ENCODE data around the gene GTSE1.
A peak's percentile ranks its signal among the peaks of the same experiment; 100 is the strongest.

Gene GTSE1

DNA sequence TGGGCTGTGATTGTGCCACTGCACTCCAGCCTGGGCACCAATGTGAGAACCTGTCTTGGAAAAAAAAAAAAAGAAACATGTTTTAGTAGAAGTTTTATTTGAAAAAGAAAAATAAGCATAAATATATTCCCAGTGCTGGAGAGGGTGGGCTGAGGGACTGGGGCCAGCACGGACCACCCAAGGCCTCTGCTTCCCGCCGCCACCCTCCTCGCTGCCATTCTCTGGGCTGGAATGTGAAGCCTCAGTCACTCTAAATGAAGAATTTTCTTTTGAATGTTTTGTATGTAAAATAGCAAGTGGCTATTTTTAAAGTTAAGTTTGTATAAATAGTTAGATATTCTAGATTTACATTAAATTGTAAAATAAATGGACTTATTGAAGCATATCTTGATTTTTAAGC is 33.8 kb downstream of the GTSE1 start:
- DNase-seq: no peak

DNA sequence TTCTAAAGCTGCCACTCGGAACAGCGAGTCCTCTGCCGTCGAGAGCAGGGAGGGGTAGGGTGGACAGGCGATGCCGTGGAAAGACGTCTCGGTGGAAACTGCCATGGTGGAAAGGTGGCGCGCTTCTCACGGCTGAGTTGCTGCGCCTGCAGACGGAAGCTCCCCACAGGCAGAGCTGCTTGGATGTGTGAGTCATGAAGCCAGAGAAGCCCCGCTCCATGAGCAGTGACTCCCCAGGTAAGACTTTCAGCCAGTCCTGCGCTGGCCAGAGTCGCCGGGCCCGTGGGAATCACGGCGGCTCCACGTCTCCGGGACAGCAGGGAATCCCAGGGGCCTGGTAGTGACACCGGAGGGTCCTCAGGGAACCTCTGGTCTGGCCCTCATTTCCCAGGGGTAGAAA is 34.8 kb downstream of the GTSE1 start:
- no peak for DNase-seq

DNA sequence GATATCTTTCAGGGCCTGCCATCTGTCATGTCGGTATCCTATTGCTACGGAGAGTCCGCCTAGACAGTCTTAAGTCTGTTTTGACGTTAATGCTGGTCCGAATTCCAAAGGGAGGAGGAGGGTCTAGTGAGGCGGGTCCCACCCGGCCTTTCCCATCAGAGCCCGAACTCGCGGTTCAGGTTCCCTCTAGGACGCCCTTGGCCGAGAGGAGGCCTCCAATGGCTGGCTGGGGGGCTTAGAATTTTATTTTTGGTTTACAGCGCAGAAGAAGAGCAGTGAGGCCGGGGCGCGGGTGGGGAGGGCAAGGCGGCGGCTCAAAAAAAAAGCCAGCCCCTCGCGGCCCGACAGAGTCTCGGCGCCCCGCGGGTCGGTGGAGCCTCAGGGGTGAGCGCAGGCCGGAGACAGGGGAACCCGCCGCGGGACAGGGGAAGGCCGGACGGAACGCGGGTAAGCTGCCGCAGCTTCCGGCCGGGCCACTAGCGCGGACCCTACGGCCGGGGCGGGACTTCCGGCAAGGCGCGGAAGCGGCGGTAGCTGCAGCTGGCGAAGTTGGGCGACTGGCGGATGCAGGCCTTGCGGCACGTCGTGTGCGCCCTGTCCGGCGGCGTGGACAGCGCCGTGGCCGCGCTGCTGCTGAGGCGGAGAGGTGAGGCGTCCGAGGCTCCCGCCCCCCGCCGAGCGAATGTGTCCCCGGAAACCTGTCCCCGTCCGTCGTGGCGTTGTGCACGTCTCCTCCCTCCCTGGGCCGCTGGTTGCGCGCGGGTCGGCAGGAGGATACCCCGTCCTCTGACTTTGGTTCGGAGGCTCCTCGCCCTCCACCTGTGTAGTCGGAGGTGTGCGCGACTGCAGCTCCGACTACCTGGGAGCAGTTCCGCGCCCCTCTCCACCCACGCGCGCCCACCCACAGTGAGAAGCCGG is 38.8 kb downstream of the GTSE1 start, which contains the start of gene TRMU:
TSS of gene TRMU (plus strand) at position 514 of the 918 bp plus-strand sequence. CDS start at position 565, 51 bp downstream.
- peak in 3 of 4 experiments; percentile 38 to 64 (median 44) for DNase-seq

DNA sequence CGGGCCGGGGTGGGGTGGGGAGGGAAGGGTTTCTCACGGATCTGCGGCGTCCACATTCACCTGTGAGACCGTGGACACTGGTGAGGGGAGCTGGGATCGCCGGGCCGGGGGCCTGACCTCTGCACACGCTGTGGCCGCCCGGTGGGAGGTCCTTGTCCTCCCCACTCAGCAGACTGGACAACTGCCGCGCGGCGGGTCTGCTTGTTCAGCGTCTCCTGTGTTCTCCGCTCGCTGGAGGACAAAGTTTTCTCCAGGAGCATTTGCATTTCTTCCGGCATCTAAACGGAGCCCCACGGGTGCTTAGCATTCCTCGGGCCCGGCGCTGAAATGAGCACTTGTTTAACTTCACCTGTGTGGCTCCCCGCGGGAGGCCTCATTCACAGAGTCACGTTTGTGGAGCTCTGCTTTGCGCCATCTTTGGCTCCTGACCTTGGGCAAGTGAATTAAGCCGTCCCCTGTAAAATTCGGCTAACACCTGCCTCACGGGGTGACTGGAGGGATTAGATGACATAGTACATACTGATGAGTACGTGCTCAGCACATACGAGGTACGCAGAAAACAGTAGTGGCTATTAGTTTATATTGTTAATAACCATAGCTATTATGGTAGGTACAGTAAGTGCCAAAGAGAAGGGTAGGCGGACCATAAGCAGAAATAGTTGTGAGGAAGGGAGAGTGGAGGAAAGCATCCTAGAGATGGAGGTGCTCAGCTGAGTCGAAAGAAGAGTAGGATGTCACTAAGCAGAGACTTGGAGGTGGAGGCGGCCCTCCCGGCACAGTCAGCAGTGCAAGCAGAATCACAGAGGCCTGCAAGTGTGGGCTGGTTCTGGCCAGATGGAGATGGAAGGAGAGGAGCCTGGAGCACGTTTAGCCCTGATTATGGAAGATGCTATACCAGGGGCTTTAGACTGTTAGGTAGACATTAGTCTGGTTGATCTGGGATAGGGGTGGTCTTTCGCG is 39.7 kb downstream of the GTSE1 start:
- no peak for DNase-seq

DNA sequence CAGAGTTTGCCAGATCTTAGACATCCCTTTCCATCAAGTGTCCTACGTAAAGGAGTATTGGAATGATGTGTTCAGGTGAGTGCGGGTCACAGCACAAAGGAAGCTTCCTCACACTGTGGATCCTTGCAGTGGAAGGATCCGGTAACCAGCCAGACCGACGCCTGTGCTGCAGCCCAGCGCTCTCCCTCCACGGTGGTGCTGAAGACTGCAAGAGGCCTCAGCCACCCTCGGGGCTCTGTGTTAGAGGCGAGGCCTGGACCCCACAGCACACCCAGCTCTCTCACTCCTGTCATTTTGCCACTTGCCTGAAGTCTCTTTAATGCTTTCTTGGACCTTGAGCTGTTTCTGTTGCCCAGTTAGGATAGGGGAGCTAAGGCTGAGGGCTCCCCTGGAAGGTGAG is 41.2 kb downstream of the GTSE1 start:
- DNase-seq: no peak

DNA sequence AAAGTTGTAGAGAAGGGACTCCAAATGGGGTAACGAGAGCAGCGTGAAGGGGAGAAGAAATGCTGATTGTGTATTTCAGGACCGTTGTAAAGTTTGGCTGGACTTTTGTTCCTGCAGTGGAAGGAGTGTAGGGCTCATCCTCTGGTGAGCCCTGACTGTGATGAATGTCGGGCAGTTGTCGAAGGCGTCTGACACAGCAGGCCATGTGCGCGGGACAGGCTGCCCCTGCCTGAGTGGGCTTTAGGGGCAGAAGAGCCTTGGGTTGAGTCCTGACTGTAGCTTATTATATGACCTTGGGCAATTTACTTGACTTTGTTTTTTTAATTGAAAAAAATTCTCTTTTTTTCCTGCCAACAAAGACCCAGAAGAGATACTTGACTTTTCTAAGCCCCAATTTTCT is 42.0 kb downstream of the GTSE1 start:
- DNase-seq: no peak

DNA sequence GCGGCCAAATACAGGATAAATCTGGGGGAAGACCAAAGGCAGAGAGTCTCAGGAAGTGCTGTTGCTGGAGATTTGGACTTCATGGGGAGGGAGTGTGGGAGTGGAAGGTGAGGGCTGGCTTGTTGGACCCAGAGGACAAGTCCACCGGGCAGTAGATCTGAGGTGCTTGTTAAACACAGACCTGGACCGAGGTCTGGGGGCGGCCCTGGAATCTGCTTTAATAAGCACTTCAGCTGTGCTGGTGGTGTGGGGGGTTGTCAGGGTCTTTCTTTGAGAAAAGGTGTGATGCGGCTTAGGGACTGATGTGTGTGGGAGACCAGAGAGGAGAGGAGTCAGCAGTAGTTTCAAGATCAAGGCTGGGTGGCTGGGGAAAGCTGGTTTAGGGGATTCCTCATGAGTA is 43.3 kb downstream of the GTSE1 start:
- DNase-seq: no peak

DNA sequence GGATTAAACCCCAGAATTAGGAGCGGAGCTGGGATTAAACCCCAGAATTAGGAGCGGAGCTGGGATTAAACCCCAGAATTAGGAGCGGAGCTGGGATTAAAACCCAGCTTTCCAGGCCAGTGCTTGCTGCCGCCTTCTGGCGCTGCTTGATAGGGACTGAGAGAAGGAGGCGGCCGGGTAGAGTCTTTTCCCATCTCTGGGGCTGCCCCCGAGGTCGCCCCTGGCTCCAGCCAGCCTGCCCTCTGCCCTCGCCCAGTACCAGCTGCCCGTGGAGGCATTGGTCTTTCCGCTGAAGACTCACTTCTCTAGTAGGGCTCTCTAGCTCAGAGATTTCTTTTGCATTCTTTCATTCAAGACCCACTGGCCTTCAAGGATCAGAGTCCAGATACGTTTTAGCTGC is 44.0 kb downstream of the GTSE1 start:
- DNase-seq: no peak

DNA sequence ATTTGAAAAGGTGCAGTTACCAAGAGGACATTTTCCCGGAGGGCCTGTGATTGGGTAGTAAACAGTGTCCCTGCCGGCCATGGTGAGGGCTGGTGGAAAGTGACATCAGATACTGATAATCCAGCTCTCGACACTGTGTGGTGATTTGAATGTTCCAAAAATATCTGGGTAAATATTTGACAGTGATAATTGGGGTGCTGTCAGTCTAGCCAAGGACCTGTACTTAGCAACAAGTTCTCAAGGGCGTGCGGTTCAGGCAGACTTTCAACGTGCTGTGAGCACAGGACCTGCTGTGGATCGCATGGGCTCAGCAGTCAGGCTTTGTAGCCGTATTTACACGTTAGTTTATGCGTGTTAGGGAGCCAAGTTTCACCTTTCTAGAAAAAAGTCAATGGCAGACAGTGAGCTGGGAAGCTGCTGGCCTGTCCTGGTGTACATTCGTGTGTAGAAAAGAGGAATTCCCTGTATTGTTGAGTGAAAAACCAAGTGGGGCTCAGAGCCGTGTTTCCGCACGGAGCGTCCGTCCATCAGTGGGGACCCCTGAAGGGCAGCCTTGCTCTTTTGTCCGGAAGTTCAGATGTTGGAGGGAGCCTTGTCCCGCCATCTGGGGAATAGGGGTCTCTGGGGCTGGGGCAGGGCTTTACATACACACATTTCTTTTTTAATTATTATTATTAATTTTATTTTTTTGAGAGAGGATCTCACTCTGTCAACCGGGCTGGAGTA is 50.2 kb downstream of the GTSE1 start:
- DNase-seq: no peak

DNA sequence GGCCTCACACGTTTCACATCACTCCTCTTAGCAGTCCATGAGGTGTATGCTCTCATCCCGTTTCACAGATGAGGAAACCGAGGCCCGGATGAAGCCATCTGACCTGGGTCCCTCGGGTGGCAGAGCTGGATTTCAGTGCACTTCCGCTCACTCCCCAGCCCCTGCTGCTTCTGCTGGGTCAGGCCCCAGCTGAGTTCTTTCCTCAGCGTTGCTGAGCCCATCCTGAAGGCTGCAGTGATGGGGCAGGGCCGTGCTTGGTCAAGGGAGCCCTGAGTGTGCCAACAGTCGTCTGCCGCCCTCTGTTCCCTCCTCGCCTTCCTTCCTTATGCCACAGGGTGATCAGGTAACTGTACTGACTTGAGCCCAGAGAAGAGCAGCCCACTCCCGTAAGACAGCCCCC is 51.0 kb downstream of the GTSE1 start:
- no peak for DNase-seq

DNA sequence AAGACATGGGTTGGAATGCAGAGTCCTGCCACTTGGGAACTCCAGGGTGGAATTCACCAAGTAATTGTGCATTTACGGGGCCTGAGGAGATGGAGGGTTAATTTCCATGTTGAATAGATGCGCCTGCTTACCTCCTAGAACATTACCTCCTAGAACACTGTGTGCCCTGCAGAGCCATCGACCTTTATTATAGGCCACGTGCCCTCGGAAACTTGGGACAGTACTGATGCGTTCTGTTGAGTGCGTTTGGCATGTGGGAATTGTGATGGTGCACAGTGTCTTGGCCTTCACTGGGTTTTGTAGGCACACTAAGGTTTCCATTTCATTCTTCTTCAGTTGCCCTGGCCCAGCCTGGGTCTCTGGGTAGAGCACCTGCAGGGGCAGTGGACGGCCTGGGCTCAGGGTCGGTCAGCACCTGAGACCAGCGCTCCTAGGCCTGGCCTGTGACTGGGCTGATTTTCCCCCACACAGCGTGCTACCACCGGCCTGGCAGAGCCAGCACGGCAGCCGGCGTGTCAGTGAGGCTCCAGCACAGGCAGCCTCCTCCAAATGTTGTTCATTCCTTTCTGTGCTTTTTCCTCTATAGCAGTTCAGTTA is 51.5 kb downstream of the GTSE1 start:
- DNase-seq: no peak

DNA sequence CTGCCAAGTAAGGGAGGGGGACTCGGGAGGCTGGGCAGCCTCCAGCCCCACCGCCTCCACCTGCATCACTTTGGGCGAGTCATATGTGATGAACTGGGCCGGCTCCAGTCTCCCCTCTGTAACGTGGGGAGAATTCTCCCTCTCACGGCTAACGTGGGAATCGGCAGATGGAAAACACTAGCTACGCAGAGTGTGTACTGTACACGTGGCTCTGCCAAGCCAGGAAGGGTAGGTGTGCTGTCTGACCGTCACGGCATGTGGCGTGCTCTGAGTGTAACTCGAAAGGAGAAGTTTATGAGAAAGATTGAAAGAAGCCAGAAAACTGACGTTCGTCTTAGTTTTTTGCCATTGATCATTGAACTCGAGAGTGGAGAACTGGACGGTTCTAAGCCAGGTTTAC is 52.6 kb downstream of the GTSE1 start:
- DNase-seq: no peak

DNA sequence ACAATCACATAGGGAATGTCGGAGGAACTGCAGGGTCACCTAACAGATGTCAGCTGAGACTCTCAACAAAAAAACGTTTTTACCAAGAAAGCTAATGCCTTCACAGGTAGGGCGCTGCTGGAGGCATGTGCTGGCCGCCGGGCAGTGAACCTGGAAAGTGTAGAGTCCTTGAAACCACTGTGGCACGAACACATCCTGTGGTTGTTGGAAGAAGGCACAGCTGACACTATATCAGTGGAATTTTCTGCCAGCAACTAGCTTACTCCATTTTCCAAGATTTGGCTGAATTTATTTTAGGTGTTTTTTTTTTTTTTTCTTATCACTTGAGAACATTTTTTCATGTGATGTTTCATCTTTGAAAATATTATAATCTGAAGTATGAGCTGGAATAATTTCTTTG is 53.0 kb downstream of the GTSE1 start:
- DNase-seq: no peak

DNA sequence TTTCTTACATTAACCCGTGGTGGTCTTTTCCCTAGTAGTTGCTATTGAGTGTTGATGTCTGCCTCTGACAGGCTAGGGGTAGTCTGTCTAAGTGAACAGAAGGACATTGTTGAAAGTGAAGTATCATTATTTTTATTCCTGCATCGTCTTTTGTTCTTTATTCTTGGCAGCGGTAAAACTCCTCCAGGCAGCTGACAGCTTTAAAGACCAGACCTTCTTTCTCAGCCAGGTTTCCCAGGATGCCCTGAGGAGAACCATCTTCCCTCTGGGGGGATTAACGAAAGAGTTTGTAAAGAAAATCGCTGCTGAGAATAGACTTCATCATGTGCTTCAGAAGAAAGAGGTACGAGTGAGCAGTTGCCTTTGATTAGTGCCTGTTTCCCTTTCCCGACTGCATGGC is 53.5 kb downstream of the GTSE1 start:
- DNase-seq: no peak

DNA sequence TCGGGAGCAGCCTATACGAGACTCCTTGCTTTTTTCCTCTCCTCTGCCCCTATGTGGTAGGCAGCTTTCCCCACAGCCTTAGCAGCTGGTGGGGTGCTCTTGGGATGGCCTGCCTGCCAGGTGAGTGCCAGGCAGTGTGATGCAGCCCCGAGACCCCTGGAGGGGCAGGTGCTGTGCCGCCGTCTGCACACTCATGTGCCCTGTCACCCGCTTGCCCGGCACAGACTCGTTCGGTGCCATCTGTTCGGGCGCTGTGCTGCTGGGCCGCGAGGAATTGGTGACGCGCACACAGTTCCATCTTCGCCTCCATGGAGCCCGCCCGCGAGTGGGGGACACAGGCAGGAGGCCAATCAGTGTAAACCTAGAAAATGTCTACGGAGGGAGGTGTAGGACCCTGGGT is 54.0 kb downstream of the GTSE1 start:
- no peak for DNase-seq

DNA sequence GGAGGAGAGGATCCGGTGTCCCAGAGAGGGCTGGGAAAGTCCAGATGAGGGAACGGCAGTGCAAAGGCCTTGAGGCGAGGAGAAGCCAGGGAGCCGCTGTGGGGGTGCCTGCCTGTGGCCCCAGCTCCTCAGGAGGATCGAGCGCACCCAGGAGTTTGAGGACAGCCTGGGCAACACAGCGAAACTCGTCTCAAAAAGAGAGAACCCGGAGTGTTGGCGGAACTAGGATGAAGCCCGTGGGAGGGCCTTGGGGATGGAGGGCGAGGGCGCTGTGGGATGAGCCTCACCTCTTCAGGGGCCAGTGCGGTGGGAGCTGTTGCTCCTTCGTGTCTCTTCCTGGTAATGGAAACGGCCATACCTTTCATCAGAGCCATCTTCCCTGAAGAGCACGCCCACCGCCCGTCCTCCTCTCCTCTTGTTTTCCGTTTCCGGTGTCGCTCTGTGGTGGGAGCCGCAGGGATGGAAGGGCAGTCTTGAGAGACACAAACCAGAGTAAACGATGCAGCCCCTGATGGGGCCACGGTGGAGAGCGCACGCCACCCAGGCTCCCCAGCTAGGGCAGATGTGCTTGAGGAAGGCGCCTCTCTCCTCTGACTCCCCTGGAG is 54.6 kb downstream of the GTSE1 start:
- no peak for DNase-seq

DNA sequence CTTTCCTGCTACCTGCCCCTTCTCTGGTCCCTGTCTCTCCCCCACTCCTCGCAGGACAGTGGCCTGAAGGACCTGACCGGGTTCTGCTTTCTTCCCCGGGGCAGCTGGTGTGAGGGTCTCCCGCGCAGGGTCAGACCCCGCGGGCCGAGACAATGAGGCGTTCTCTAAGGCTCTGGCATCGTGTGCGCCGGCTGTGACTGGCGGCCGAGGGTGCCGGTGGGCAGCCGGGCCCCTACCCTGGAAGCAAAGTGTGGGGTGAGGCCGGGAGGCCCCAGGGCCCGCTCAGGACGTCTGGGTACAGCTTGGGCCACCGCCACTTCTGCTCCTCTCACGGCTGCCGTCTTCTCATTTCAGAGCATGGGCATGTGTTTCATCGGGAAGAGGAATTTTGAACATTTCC is 55.1 kb downstream of the GTSE1 start:
- no peak for DNase-seq

DNA sequence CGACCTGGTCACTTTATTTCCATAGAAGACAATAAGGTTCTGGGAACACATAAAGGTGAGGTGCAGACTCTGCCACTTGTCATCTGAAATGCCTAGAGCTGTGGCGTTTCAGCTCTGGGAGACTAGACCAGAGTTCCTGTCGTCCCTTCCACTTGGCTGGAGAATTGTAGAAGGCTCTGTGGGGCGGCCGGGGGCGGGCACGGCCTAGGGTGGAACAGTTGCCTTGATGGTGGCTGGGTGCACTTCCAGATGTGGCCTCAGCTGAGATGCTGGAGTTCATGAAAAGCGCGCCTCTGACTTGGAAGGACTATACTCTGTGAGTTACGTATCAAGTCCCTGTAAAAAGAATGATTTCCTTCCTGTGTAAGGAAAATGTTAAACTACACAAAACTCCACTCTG is 55.6 kb downstream of the GTSE1 start:
- no peak for DNase-seq

DNA sequence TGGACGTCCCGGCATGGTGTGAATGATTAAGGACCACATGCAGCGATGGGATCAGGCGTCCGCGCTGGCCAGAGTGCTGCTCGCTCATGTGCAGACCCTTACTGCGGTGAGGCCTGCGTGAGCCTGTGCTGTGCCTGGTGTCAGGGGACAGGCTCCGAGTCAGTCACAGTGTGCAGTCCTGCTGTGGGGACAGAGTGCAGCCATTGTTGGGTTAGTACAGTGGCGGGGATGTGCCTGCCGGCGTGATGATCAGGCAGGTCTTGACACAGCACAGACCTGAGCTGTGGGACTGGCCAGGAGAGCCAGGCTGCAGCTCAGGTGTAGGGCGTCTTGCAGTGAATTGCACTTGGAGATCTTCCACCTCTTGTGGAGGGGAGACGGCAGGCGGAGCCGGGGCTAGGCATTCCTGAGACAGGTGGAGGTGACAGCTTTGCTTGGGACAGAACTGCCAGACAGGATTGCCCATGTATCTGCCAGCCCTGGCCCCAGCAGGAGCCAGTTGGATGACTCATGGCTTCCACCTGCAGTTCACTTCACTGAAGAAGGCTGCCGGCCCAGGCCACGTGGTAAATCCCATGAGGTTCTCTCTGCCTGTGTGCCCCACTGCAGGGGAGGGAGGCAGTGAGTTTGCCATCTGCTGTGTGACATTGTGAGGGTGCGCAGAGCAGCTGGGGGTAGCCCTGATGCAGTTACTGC is 56.2 kb downstream of the GTSE1 start:
- no peak for DNase-seq

DNA sequence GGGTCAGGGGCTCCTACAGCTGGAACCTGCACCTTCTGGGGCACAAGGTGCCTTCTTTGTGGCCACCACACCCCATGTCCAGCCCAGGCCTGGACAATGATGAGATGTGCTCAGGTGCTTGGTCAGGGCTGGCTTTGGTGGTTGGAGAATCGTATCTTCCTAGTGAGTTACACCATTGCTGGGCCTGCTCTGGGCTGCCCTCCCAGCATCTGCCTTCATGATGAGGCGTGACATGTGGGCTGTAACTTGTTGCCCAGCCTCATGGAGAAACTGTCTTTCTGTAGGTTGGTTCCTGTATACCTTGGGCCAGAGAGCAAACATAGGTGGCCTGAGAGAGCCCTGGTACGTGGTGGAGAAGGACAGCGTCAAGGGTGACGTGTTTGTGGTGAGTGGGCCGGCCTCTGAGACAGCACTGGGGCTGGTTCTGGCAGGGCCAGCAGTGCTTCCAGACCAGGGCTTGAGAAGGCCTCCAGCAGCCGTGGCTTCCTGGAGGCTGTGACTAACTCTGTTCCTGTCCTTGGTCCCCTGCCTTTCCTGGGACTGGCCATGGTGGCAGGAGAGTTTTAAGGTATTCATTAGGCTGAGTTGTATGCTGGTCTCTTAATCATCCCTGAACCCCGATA is 56.9 kb downstream of the GTSE1 start:
- no peak for DNase-seq
